GM18873 (cell line): ENCODE results near the gene CDC20.

ENCODE experiments used
- ATAC-seq: cut with Tn5 transposase; IDR thresholded peaks from one replicate; pipeline ENCODE4 v1.9.1; 2021; ENCODE audit warnings: mild to moderate bottlenecking, moderate library complexity, moderate number of reproducible peaks; ENCODE audit not compliant: unreplicated experiment, low FRiP score

The CDC20 gene

GRCh38 chr1:43358746-43359693, at the start of gene CDC20:
Gene CDC20 (plus strand): TSS chr1:43358981. CDS start chr1:43359216, 235 bp downstream.
- ATAC-seq, result peak; percentile 91

GRCh38 chr1:43309405-43310025, 49.3 kb upstream of the CDC20 start:
- ATAC-seq, result no peak

GRCh38 chr1:43311521-43311920, 47.3 kb upstream of the CDC20 start:
- no peak for ATAC-seq

- ATAC-seq, result no peak
These were observed 46.6 kb upstream of the CDC20 start for GRCh38 chr1:43312212-43312623.

GRCh38 chr1:43312663-43313515, 45.9 kb upstream of the CDC20 start:
- no peak for ATAC-seq

GRCh38 chr1:43313771-43314170, 45.0 kb upstream of the CDC20 start:
- no peak for ATAC-seq

- ATAC-seq, result no peak
These were observed 44.5 kb upstream of the CDC20 start for GRCh38 chr1:43314233-43314632.

GRCh38 chr1:43315481-43315880, 43.3 kb upstream of the CDC20 start:
- ATAC-seq, result no peak

- ATAC-seq, result no peak
These were observed 42.6 kb upstream of the CDC20 start for GRCh38 chr1:43315963-43316737.

GRCh38 chr1:43316738-43317520, 41.9 kb upstream of the CDC20 start:
- no peak for ATAC-seq

- no peak for ATAC-seq
These were observed 40.8 kb upstream of the CDC20 start for GRCh38 chr1:43317817-43318471.

GRCh38 chr1:43318831-43319230, 40.0 kb upstream of the CDC20 start:
- ATAC-seq, result no peak

GRCh38 chr1:43319288-43319687, 39.5 kb upstream of the CDC20 start:
- ATAC-seq, result no peak

GRCh38 chr1:43319766-43320165, 39.0 kb upstream of the CDC20 start:
- ATAC-seq, result no peak

- ATAC-seq, result no peak
These were observed 37.4 kb upstream of the CDC20 start for GRCh38 chr1:43321331-43321891.

- no peak for ATAC-seq
These were observed 36.3 kb upstream of the CDC20 start for GRCh38 chr1:43322506-43322905.

- ATAC-seq, result no peak
These were observed 34.0 kb upstream of the CDC20 start for GRCh38 chr1:43324810-43325209.

GRCh38 chr1:43325381-43325780, 33.4 kb upstream of the CDC20 start:
- no peak for ATAC-seq
